ENCODE measurements around the gene KLRC3. TPM values are rescaled to one million over a fixed set of nuclear protein-coding genes. Genes with fewer than 3 reads are reported as not detected.
"Not testable (repeated sequence)": the region's sequence is repeated elsewhere in the genome, so short reads cannot be mapped to it uniquely, and the experiment has no call there.

Gene KLRC3
- total RNA-seq: not detected

- not testable (repeated sequence) for H3K4me3 Mint-ChIP-seq; H3K27me3 Mint-ChIP-seq; H3K36me3 Mint-ChIP-seq (ENCODE audit: low read depth); ATAC-seq (replicated peaks); H3K9me3 Mint-ChIP-seq; H3K4me1 Mint-ChIP-seq; H3K27ac Mint-ChIP-seq
Measured at GRCh38 chr12:10420334-10420733, at the start of gene KLRC3. KLRC3 (minus strand) TSS chr12:10420595; CDS start chr12:10420550, 45 bp downstream.

- Mint-ChIP-seq H3K4me1 (no peaks in the 10 kb centered on the region), H3K4me3 (no peak overlapping the region), H3K27me3 (peaks cover 16% of the 10 kb centered on the region), H3K27ac (no peak overlapping the region), H3K36me3 (ENCODE audit: low read depth) (no peaks in the 10 kb centered on the region), H3K9me3 (no peaks in the 10 kb centered on the region)
- no peak for ATAC-seq (replicated peaks)
Measured at GRCh38 chr12:10469701-10470100, 49.3 kb upstream of the KLRC3 start.

GRCh38 chr12:10466311-10466710 lies 45.9 kb upstream of the KLRC3 start:
- Mint-ChIP-seq H3K4me1 (no peaks in the 10 kb centered on the region), H3K27me3 (peaks cover 32% of the 10 kb centered on the region)

GRCh38 chr12:10457760-10458159 lies 37.4 kb upstream of the KLRC3 start:
- H3K4me3 Mint-ChIP-seq: no peak overlapping the region
- no peak for ATAC-seq (replicated peaks)
- H3K36me3 Mint-ChIP-seq (ENCODE audit: low read depth): no peaks in the 10 kb centered on the region
- peaks cover 9% of the 10 kb centered on the region for H3K9me3 Mint-ChIP-seq
- H3K4me1 Mint-ChIP-seq: no peaks in the 10 kb centered on the region
- H3K27ac Mint-ChIP-seq: no peak overlapping the region
- peaks cover 7% of the 10 kb centered on the region for H3K27me3 Mint-ChIP-seq

More at GRCh38 chr12:10466311-10466710, 45.9 kb upstream of the KLRC3 start:
- H3K9me3 Mint-ChIP-seq: no peaks in the 10 kb centered on the region
- ATAC-seq (replicated peaks): no peak
- H3K36me3 Mint-ChIP-seq (ENCODE audit: low read depth): no peaks in the 10 kb centered on the region
- H3K4me3 Mint-ChIP-seq: no peak overlapping the region
- H3K27ac Mint-ChIP-seq: no peak overlapping the region

- ATAC-seq (replicated peaks): no peak
- no peak overlapping the region for H3K4me3 Mint-ChIP-seq
Measured at GRCh38 chr12:10456856-10457255, 36.5 kb upstream of the KLRC3 start.

GRCh38 chr12:10455766-10456165 lies 35.4 kb upstream of the KLRC3 start:
- Mint-ChIP-seq H3K36me3 (ENCODE audit: low read depth) (no peaks in the 10 kb centered on the region), H3K9me3 (peaks cover 9% of the 10 kb centered on the region)

More at GRCh38 chr12:10456856-10457255, 36.5 kb upstream of the KLRC3 start:
- H3K36me3 Mint-ChIP-seq (ENCODE audit: low read depth): no peaks in the 10 kb centered on the region
- H3K27ac Mint-ChIP-seq: no peak overlapping the region
- H3K27me3 Mint-ChIP-seq: peaks cover 3% of the 10 kb centered on the region
- H3K9me3 Mint-ChIP-seq: peaks cover 9% of the 10 kb centered on the region
- H3K4me1 Mint-ChIP-seq: no peaks in the 10 kb centered on the region

GRCh38 chr12:10454531-10454930 lies 34.1 kb upstream of the KLRC3 start:
- Mint-ChIP-seq H3K9me3 (peaks cover 9% of the 10 kb centered on the region), H3K4me3 (no peak overlapping the region), H3K36me3 (ENCODE audit: low read depth) (no peaks in the 10 kb centered on the region), H3K4me1 (no peaks in the 10 kb centered on the region), H3K27ac (no peak overlapping the region), H3K27me3 (no peaks in the 10 kb centered on the region)
- no peak for ATAC-seq (replicated peaks)

More at GRCh38 chr12:10455766-10456165, 35.4 kb upstream of the KLRC3 start:
- no peaks in the 10 kb centered on the region for H3K4me1 Mint-ChIP-seq
- ATAC-seq (replicated peaks): no peak
- no peaks in the 10 kb centered on the region for H3K27me3 Mint-ChIP-seq
- no peak overlapping the region for H3K4me3 Mint-ChIP-seq
- no peak overlapping the region for H3K27ac Mint-ChIP-seq

- Mint-ChIP-seq H3K4me1 (no peaks in the 10 kb centered on the region), H3K27me3 (peaks cover 3% of the 10 kb centered on the region), H3K9me3 (peaks cover 9% of the 10 kb centered on the region), H3K27ac (no peak within 1 kb of the TSS), H3K36me3 (ENCODE audit: low read depth) (no peaks in the 10 kb centered on the region), H3K4me3 (no peak within 1 kb of the TSS)
- no peak for ATAC-seq (replicated peaks)
Measured at GRCh38 chr12:10453156-10453555, 32.8 kb upstream of the KLRC3 start, which contains the start of gene KLRC1. KLRC1 (minus strand) TSS chr12:10453377; CDS start chr12:10451156, 2,221 bp downstream.

GRCh38 chr12:10448236-10448635 lies 27.8 kb upstream of the KLRC3 start:
- Mint-ChIP-seq H3K27me3 (peaks cover 5% of the 10 kb centered on the region), H3K4me3 (no peak overlapping the region), H3K27ac (no peak overlapping the region), H3K9me3 (no peaks in the 10 kb centered on the region), H3K36me3 (ENCODE audit: low read depth) (no peaks in the 10 kb centered on the region), H3K4me1 (no peaks in the 10 kb centered on the region)
- no peak for ATAC-seq (replicated peaks)

- peak; percentile 75 for ATAC-seq (replicated peaks)
- not testable (repeated sequence) for H3K4me1 Mint-ChIP-seq; H3K9me3 Mint-ChIP-seq; H3K27ac Mint-ChIP-seq; H3K4me3 Mint-ChIP-seq; H3K27me3 Mint-ChIP-seq; H3K36me3 Mint-ChIP-seq (ENCODE audit: low read depth)
Measured at GRCh38 chr12:10446052-10446451, 25.7 kb upstream of the KLRC3 start.

- ATAC-seq (replicated peaks); H3K9me3 Mint-ChIP-seq; H3K27me3 Mint-ChIP-seq; H3K27ac Mint-ChIP-seq; H3K4me1 Mint-ChIP-seq; H3K36me3 Mint-ChIP-seq (ENCODE audit: low read depth); H3K4me3 Mint-ChIP-seq: not testable (repeated sequence)
Measured at GRCh38 chr12:10441144-10441543, 20.7 kb upstream of the KLRC3 start.

GRCh38 chr12:10439608-10440274 lies 19.3 kb upstream of the KLRC3 start:
- not testable (repeated sequence) for H3K36me3 Mint-ChIP-seq (ENCODE audit: low read depth); ATAC-seq (replicated peaks); H3K4me3 Mint-ChIP-seq; H3K27ac Mint-ChIP-seq; H3K4me1 Mint-ChIP-seq; H3K27me3 Mint-ChIP-seq; H3K9me3 Mint-ChIP-seq

- H3K27me3 Mint-ChIP-seq, H3K27ac Mint-ChIP-seq: not testable (repeated sequence)
- peak; percentile 19 for ATAC-seq (replicated peaks)
Measured at GRCh38 chr12:10437601-10438000, 17.2 kb upstream of the KLRC3 start.

GRCh38 chr12:10435816-10436215 lies 15.4 kb upstream of the KLRC3 start, which contains the start of gene KLRC2:
KLRC2 (minus strand) TSS chr12:10436010; CDS start chr12:10435986, 24 bp downstream.
- H3K4me3 Mint-ChIP-seq; H3K36me3 Mint-ChIP-seq (ENCODE audit: low read depth); ATAC-seq (replicated peaks); H3K4me1 Mint-ChIP-seq; H3K27ac Mint-ChIP-seq; H3K27me3 Mint-ChIP-seq; H3K9me3 Mint-ChIP-seq: not testable (repeated sequence)

More at GRCh38 chr12:10437601-10438000, 17.2 kb upstream of the KLRC3 start:
- H3K9me3 Mint-ChIP-seq; H3K4me1 Mint-ChIP-seq; H3K36me3 Mint-ChIP-seq (ENCODE audit: low read depth); H3K4me3 Mint-ChIP-seq: not testable (repeated sequence)

- not testable (repeated sequence) for H3K27me3 Mint-ChIP-seq; H3K4me3 Mint-ChIP-seq; H3K4me1 Mint-ChIP-seq; H3K36me3 Mint-ChIP-seq (ENCODE audit: low read depth); H3K27ac Mint-ChIP-seq; H3K9me3 Mint-ChIP-seq
- peak; percentile 47 for ATAC-seq (replicated peaks)
Measured at GRCh38 chr12:10430623-10431022, 10.2 kb upstream of the KLRC3 start.
